ENCODE data around the gene COL4A3.

Gene COL4A3

DNA sequence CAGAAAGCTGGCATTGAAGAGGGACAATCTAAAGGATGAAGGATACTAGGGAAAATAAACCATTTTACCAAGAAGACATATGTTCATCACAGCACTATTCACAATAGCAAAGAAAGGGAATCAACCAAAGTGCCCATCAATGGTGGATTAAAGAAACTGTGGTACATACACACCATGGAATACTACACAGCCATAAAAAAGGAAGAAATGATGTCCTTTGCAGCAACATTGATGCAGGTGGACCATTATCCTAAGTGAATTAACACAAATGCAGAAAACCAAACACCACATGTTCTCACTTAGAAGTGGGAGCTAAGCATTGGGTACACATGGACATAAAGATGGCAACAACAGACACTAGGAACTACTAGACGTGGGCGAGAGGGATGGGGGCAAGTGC, 153.4 kb downstream of the COL4A3 start:
- Histone ChIP-seq H3K4me3 (ENCODE audit: low read depth, low read length) (no peak overlapping the region), H3K9me3 (ENCODE audit: control insufficient read depth, insufficient read depth, low read length) (peaks cover 13% of the 10 kb centered on the region), H3K4me1 (ENCODE audit: control insufficient read depth, insufficient read depth, low read length) (no peaks in the 10 kb centered on the region), H3K27me3 (ENCODE audit: control insufficient read depth, insufficient read depth, low read length) (no peaks in the 10 kb centered on the region), H3K36me3 (ENCODE audit: control insufficient read depth, insufficient read depth, low read length) (no peaks in the 10 kb centered on the region), H3K27ac (ENCODE audit: low read depth, low read length) (no peak overlapping the region), H3K9ac (ENCODE audit: low read depth, low read length) (no peak overlapping the region)

DNA sequence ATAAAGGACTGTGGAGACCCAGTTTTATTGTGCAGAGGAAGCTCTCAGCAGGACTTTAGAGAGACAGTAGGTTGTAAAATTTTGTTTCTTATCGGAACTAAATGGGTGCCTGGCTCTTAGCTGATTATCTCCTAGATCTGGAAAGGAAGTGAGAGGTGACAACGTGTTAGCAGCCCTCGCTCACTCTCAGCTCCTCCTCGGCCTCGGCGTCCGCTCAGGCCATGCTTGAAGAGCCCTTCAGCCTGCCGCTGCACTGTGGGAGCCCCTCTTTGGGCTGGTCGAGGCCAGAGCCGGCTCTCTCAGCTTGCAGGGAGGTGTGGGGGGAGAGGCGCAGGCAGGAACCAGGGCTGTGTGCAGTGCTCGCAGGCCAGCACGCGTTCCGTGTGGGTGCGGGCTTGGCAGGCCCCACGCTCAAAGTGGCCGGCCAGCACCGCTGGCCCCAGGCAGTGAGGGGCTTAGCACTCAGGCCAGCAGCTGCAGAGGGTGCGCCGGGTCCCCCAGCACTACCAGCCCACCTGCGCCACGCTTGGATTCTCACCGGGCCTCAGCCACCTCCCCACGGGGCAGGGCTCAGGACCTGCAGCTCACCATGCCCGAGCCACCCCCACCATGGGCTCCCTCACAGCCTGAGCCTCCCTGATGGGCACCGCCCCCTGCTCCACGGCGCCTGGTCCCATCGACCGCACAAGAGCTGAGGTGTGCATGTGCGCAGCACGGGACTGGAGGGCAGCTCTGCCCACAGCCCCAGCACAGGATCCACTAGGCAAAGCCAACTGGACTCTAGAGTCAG, 156.1 kb downstream of the COL4A3 start:
- Histone ChIP-seq H3K9ac (ENCODE audit: low read depth, low read length) (no peak overlapping the region), H3K27ac (ENCODE audit: low read depth, low read length) (no peak overlapping the region), H3K4me3 (ENCODE audit: low read depth, low read length) (no peak overlapping the region), H3K27me3 (ENCODE audit: control insufficient read depth, insufficient read depth, low read length) (no peaks in the 10 kb centered on the region), H3K9me3 (ENCODE audit: control insufficient read depth, insufficient read depth, low read length) (peaks cover 18% of the 10 kb centered on the region), H3K4me1 (ENCODE audit: control insufficient read depth, insufficient read depth, low read length) (peaks cover 5% of the 10 kb centered on the region), H3K36me3 (ENCODE audit: control insufficient read depth, insufficient read depth, low read length) (no peaks in the 10 kb centered on the region)

GRCh38 chr2:227322530-227323205, 158.2 kb downstream of the COL4A3 start:
- no peaks in the 10 kb centered on the region for H3K36me3 ChIP-seq (ENCODE audit: control insufficient read depth, insufficient read depth, low read length)
- H3K27me3 ChIP-seq (ENCODE audit: control insufficient read depth, insufficient read depth, low read length): no peaks in the 10 kb centered on the region
- H3K9me3 ChIP-seq (ENCODE audit: control insufficient read depth, insufficient read depth, low read length): peaks cover 16% of the 10 kb centered on the region
- no peak overlapping the region for H3K9ac ChIP-seq (ENCODE audit: low read depth, low read length)
- no peak overlapping the region for H3K27ac ChIP-seq (ENCODE audit: low read depth, low read length)
- H3K4me1 ChIP-seq (ENCODE audit: control insufficient read depth, insufficient read depth, low read length): peaks cover 19% of the 10 kb centered on the region
- H3K4me3 ChIP-seq (ENCODE audit: low read depth, low read length): no peak overlapping the region

DNA sequence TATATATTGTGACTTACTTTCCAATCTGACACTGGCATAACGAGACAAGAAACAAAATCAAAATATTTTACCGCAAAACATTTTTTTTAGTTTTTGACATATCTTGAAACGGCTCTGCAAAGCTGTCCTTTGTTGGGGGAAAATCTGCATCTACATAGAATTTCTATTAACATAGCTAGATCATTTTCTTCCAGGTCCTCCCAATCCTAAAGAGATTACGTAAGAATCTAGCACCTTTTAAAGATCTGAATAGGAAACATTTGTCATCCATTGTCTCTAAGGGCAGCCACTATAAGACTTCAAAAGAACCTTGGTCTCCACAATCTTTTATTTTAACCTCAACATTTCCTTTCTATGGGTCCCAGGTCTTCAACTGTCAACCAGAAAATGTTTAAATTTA, 159.4 kb downstream of the COL4A3 start:
- Histone ChIP-seq H3K4me1 (ENCODE audit: control insufficient read depth, insufficient read depth, low read length) (peaks cover 27% of the 10 kb centered on the region), H3K36me3 (ENCODE audit: control insufficient read depth, insufficient read depth, low read length) (no peaks in the 10 kb centered on the region), H3K4me3 (ENCODE audit: low read depth, low read length) (no peak overlapping the region), H3K27me3 (ENCODE audit: control insufficient read depth, insufficient read depth, low read length) (no peaks in the 10 kb centered on the region), H3K27ac (ENCODE audit: low read depth, low read length) (peak overlapping the region; percentile 36), H3K9me3 (ENCODE audit: control insufficient read depth, insufficient read depth, low read length) (peaks cover 12% of the 10 kb centered on the region), H3K9ac (ENCODE audit: low read depth, low read length) (no peak overlapping the region)

DNA sequence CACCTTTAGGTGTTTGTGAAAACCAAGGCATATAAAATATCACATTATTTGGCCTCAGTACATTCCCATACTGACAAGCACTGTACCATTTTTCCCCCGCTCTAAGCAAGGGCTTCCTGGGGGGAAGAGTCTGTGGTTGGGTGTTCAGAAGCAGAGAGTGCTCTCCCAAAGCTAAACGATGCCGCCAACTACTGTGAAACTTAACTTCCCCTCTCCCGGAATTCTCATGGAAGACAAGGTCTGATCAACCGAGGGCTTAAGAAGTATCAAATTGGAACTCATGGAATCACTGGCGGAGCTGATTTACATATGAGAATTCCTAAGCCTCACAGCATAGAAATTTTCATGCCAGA, 160.2 kb downstream of the COL4A3 start:
- peak overlapping the region; percentile 85 for H3K27ac ChIP-seq (ENCODE audit: low read depth, low read length)

GRCh38 chr2:227324995-227325838, 160.8 kb downstream of the COL4A3 start, which contains the start of gene MFF:
MFF (plus strand) TSS chr2:227325251; CDS start chr2:227330666, 5,415 bp downstream.
- Histone ChIP-seq H3K9ac (ENCODE audit: low read depth, low read length) (peak within 1 kb of the TSS; percentile 87), H3K27me3 (ENCODE audit: control insufficient read depth, insufficient read depth, low read length) (no peaks in the 10 kb centered on the region), H3K27ac (ENCODE audit: low read depth, low read length) (peak within 1 kb of the TSS; percentile 85), H3K4me1 (ENCODE audit: control insufficient read depth, insufficient read depth, low read length) (peaks cover 40% of the 10 kb centered on the region), H3K4me3 (ENCODE audit: low read depth, low read length) (peak within 1 kb of the TSS; percentile 95), H3K9me3 (ENCODE audit: control insufficient read depth, insufficient read depth, low read length) (peaks cover 12% of the 10 kb centered on the region), H3K36me3 (ENCODE audit: control insufficient read depth, insufficient read depth, low read length) (0 out of 2 replicates have a peak, but pooled peaks cover 3% of the 10 kb centered on the region)

More for the DNA sequence above, 160.2 kb downstream of the COL4A3 start:
- Histone ChIP-seq H3K4me1 (ENCODE audit: control insufficient read depth, insufficient read depth, low read length) (peaks cover 35% of the 10 kb centered on the region), H3K4me3 (ENCODE audit: low read depth, low read length) (peak overlapping the region; percentile 95), H3K27me3 (ENCODE audit: control insufficient read depth, insufficient read depth, low read length) (no peaks in the 10 kb centered on the region), H3K9ac (ENCODE audit: low read depth, low read length) (peak overlapping the region; percentile 87), H3K9me3 (ENCODE audit: control insufficient read depth, insufficient read depth, low read length) (peaks cover 12% of the 10 kb centered on the region), H3K36me3 (ENCODE audit: control insufficient read depth, insufficient read depth, low read length) (0 out of 2 replicates have a peak, but pooled peaks cover 2% of the 10 kb centered on the region)

DNA sequence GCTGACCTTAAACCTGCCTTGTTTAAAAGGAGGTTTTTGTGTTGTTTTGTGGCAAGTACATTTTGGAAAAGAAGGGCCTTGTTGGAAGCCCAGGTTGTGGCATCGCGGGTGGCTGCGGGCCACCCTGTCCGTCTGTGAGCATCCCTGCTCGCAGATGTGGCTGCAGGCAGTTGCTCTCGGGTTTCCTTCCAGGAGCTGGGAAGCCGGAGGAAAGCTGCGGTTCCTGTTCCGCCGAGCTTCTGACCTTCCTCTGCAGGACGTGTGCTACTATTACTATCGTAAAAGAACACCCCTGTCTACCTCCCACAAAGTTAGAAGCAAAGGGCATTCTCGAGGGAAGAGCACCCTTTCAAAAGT, 161.4 kb downstream of the COL4A3 start:
- H3K36me3 ChIP-seq (ENCODE audit: control insufficient read depth, insufficient read depth, low read length): peaks cover 6% of the 10 kb centered on the region; the same call in 1 of the 2 replicates
- H3K4me3 ChIP-seq (ENCODE audit: low read depth, low read length): peak overlapping the region; percentile 95
- peak overlapping the region; percentile 85 for H3K27ac ChIP-seq (ENCODE audit: low read depth, low read length)
- H3K27me3 ChIP-seq (ENCODE audit: control insufficient read depth, insufficient read depth, low read length): no peaks in the 10 kb centered on the region
- peaks cover 40% of the 10 kb centered on the region for H3K4me1 ChIP-seq (ENCODE audit: control insufficient read depth, insufficient read depth, low read length)
- H3K9ac ChIP-seq (ENCODE audit: low read depth, low read length): peak overlapping the region; percentile 87
- H3K9me3 ChIP-seq (ENCODE audit: control insufficient read depth, insufficient read depth, low read length): peaks cover 12% of the 10 kb centered on the region

- H3K27me3 ChIP-seq (ENCODE audit: control insufficient read depth, insufficient read depth, low read length): no peaks in the 10 kb centered on the region
- H3K36me3 ChIP-seq (ENCODE audit: control insufficient read depth, insufficient read depth, low read length): peaks cover 10% of the 10 kb centered on the region
- peak overlapping the region; percentile 95 for H3K4me3 ChIP-seq (ENCODE audit: low read depth, low read length)
- 0 out of 2 replicates have a peak overlapping the region, but pooled peaks have one; percentile 87 for H3K9ac ChIP-seq (ENCODE audit: low read depth, low read length)
- H3K27ac ChIP-seq (ENCODE audit: low read depth, low read length): no peak overlapping the region
- H3K4me1 ChIP-seq (ENCODE audit: control insufficient read depth, insufficient read depth, low read length): peaks cover 40% of the 10 kb centered on the region
- H3K9me3 ChIP-seq (ENCODE audit: control insufficient read depth, insufficient read depth, low read length): peaks cover 12% of the 10 kb centered on the region
These were observed 162.4 kb downstream of the COL4A3 start for GRCh38 chr2:227326783-227327182.

GRCh38 chr2:227335713-227336112, 171.3 kb downstream of the COL4A3 start:
- Histone ChIP-seq H3K9me3 (ENCODE audit: control insufficient read depth, insufficient read depth, low read length) (no peaks in the 10 kb centered on the region), H3K4me1 (ENCODE audit: control insufficient read depth, insufficient read depth, low read length) (no peaks in the 10 kb centered on the region), H3K27me3 (ENCODE audit: control insufficient read depth, insufficient read depth, low read length) (no peaks in the 10 kb centered on the region), H3K27ac (ENCODE audit: low read depth, low read length) (no peak overlapping the region), H3K4me3 (ENCODE audit: low read depth, low read length) (no peak overlapping the region), H3K9ac (ENCODE audit: low read depth, low read length) (no peak overlapping the region), H3K36me3 (ENCODE audit: control insufficient read depth, insufficient read depth, low read length) (peaks cover 68% of the 10 kb centered on the region)

GRCh38 chr2:227337442-227337841, 173.0 kb downstream of the COL4A3 start:
- H3K4me3 ChIP-seq (ENCODE audit: low read depth, low read length): no peak overlapping the region
- no peak overlapping the region for H3K9ac ChIP-seq (ENCODE audit: low read depth, low read length)
- H3K4me1 ChIP-seq (ENCODE audit: control insufficient read depth, insufficient read depth, low read length): no peaks in the 10 kb centered on the region
- H3K27me3 ChIP-seq (ENCODE audit: control insufficient read depth, insufficient read depth, low read length): no peaks in the 10 kb centered on the region
- peaks cover 74% of the 10 kb centered on the region for H3K36me3 ChIP-seq (ENCODE audit: control insufficient read depth, insufficient read depth, low read length)
- no peaks in the 10 kb centered on the region for H3K9me3 ChIP-seq (ENCODE audit: control insufficient read depth, insufficient read depth, low read length)
- H3K27ac ChIP-seq (ENCODE audit: low read depth, low read length): no peak overlapping the region
